HG03064 (cell line): Measurements from ENCODE around the gene STOML1.

Source experiments
- ATAC-seq: cut with Tn5 transposase; IDR thresholded peaks from one replicate; pipeline ENCODE4 v1.9.1; 2021; ENCODE audit warnings: low read depth; ENCODE audit not compliant: unreplicated experiment

The STOML1 gene

GRCh38 chr15:73991726-73992593 is at the start of gene STOML1:
Gene STOML1 (minus strand): TSS chr15:73992295. CDS start chr15:73992223, 72 bp downstream.
- peak; percentile 59 for ATAC-seq

GRCh38 chr15:74041311-74041756 is 49.2 kb upstream of the STOML1 start:
- no peak for ATAC-seq

- no peak for ATAC-seq
Measured at GRCh38 chr15:74040109-74040850, 48.2 kb upstream of the STOML1 start.

GRCh38 chr15:74039656-74040010 is 47.5 kb upstream of the STOML1 start:
- no peak for ATAC-seq

GRCh38 chr15:74038707-74039655 is 46.9 kb upstream of the STOML1 start:
- no peak for ATAC-seq

- ATAC-seq = no peak
Measured at GRCh38 chr15:74037171-74038117, 45.3 kb upstream of the STOML1 start.

GRCh38 chr15:74036271-74037170 is 44.4 kb upstream of the STOML1 start:
- ATAC-seq = no peak

- ATAC-seq = no peak
Measured at GRCh38 chr15:74035121-74036017, 43.3 kb upstream of the STOML1 start.

GRCh38 chr15:74034206-74034755 is 42.2 kb upstream of the STOML1 start:
- ATAC-seq = no peak

GRCh38 chr15:74032606-74033561 is 40.8 kb upstream of the STOML1 start:
- no peak for ATAC-seq

- ATAC-seq = no peak
Measured at GRCh38 chr15:74032046-74032445, 40.0 kb upstream of the STOML1 start.

GRCh38 chr15:74028646-74029045 is 36.6 kb upstream of the STOML1 start:
- no peak for ATAC-seq

GRCh38 chr15:74027688-74028087 is 35.6 kb upstream of the STOML1 start:
- no peak for ATAC-seq

- no peak for ATAC-seq
Measured at GRCh38 chr15:74025436-74025835, 33.3 kb upstream of the STOML1 start.

- ATAC-seq = no peak
Measured at GRCh38 chr15:74024687-74025086, 32.6 kb upstream of the STOML1 start.
